HepG2 (cell line): ENCODE measurements around the gene PSMD2. TPM values are rescaled to one million over a fixed set of nuclear protein-coding genes. Genes with fewer than 3 reads are reported as not detected.

ENCODE experiments used
- DMAP1 ChIP-seq: IDR thresholded peaks from 2 replicates; pipeline ENCODE4 v1.6.1; 2016
- HES4 ChIP-seq: sonication (generic); formaldehyde crosslinking; IDR thresholded peaks from 2 replicates; pipeline ENCODE4 v1.9.0; 2021; ENCODE audit warnings: mild to moderate bottlenecking, missing genetic modification reagents, borderline replicate concordance
- KDM5B ChIP-seq: sonication (generic); formaldehyde crosslinking; IDR thresholded peaks from 2 replicates; pipeline ENCODE4 v1.4.0; 2020; ENCODE audit warnings: missing genetic modification reagents, mild to moderate bottlenecking, borderline replicate concordance
- MEF2D ChIP-seq: sonication (generic); formaldehyde crosslinking; IDR thresholded peaks from 2 replicates; pipeline ENCODE4 v1.5.1; 2020; ENCODE audit warnings: mild to moderate bottlenecking, missing genetic modification reagents
- MLLT10 ChIP-seq: sonication (generic); formaldehyde crosslinking; IDR thresholded peaks from 2 replicates; pipeline ENCODE4 v1.4.0; 2020; ENCODE audit warnings: missing genetic modification reagents
- SRF ChIP-seq: IDR thresholded peaks from 2 replicates; pipeline ENCODE4 v1.6.1; 2011; ENCODE audit warnings: mild to moderate bottlenecking, low read depth, low read length, moderate library complexity
- TARDBP ChIP-seq: sonication (generic); formaldehyde crosslinking; IDR thresholded peaks from 2 replicates; pipeline ENCODE4 v1.8.0; 2022; ENCODE audit warnings: mild to moderate bottlenecking, missing genetic modification reagents
- TBP ChIP-seq: sonication (generic); formaldehyde crosslinking; IDR thresholded peaks from 2 replicates; pipeline ENCODE4 v1.5.0; 2020; ENCODE audit warnings: missing genetic modification reagents
- TCF7 ChIP-seq: sonication (generic); IDR thresholded peaks from 2 replicates; pipeline ENCODE4 v1.6.1; 2016; ENCODE audit warnings: antibody characterized with exemption, low read depth
- TEAD3 ChIP-seq: optimal IDR thresholded peaks from 2 replicates; pipeline ENCODE3; 2016; ENCODE audit warnings: borderline replicate concordance
- TMF1 ChIP-seq: sonication (generic); formaldehyde crosslinking; IDR thresholded peaks from 2 replicates; pipeline ENCODE4 v1.8.1; 2022; ENCODE audit warnings: low read depth, missing genetic modification reagents
- ZFP36L1 ChIP-seq: sonication (generic); formaldehyde crosslinking; IDR thresholded peaks from 2 replicates; pipeline ENCODE4 v1.8.0; 2022; ENCODE audit warnings: mild to moderate bottlenecking, missing genetic modification reagents, moderate library complexity
- ZFX ChIP-seq: sonication (generic); formaldehyde crosslinking; IDR thresholded peaks from 2 replicates; pipeline ENCODE4 v1.4.0; 2020; ENCODE audit warnings: mild to moderate bottlenecking, low read depth, missing genetic modification reagents, moderate library complexity
- ZFY ChIP-seq: sonication (generic); formaldehyde crosslinking; IDR thresholded peaks from 2 replicates; pipeline ENCODE4 v1.4.0; 2020; ENCODE audit warnings: missing genetic modification reagents
- ZNF296 ChIP-seq: sonication (generic); formaldehyde crosslinking; conservative IDR thresholded peaks from 2 replicates; pipeline ENCODE4 v1.5.0; 2020; ENCODE audit warnings: mild to moderate bottlenecking, missing genetic modification reagents
- ZNF557 ChIP-seq: sonication (generic); formaldehyde crosslinking; IDR thresholded peaks from 2 replicates; pipeline ENCODE4 v1.4.0; 2020; ENCODE audit warnings: missing genetic modification reagents
- ZNF777 ChIP-seq: sonication (generic); formaldehyde crosslinking; IDR thresholded peaks from 2 replicates; pipeline ENCODE4 v1.4.0; 2020; ENCODE audit warnings: missing genetic modification reagents
- ZNF782 ChIP-seq: sonication (generic); formaldehyde crosslinking; IDR thresholded peaks from 2 replicates; pipeline ENCODE4 v1.4.0; 2020; ENCODE audit warnings: missing genetic modification reagents, mild to moderate bottlenecking, borderline replicate concordance
- ZNF788 ChIP-seq: sonication (generic); formaldehyde crosslinking; IDR thresholded peaks from 2 replicates; pipeline ENCODE4 v1.5.0; 2020; ENCODE audit warnings: mild to moderate bottlenecking, missing genetic modification reagents, borderline replicate concordance
- ZNF883 ChIP-seq: sonication (generic); formaldehyde crosslinking; IDR thresholded peaks from 2 replicates; pipeline ENCODE4 v1.5.1; 2020; ENCODE audit warnings: mild to moderate bottlenecking, missing genetic modification reagents; ENCODE audit errors: not compliant biosample characterization
- ZSCAN9 ChIP-seq: IDR thresholded peaks from 2 replicates; pipeline ENCODE4 v1.6.1; 2016; ENCODE audit warnings: borderline replicate concordance
- polyA plus RNA-seq, 8 experiments: library from polyadenylated mRNA; depleted of rRNA in 3 of 8; stranded (reverse) in 7 of 8; unstranded in 1 of 8; fragments of >200 nt; fragmentation: Illumina TruSeq in 4 of 8; extraction: Trizol in 4 of 8; gene quantifications; 2 replicates each; pipeline versions ENCODE4 v1.2.1 to v1.2.3, GENCODE V29; 2011 to 2016; ENCODE audit warnings: low read depth in 4 of 8, missing spikeins in 1 of 8, mixed read lengths in 1 of 8; ENCODE audit not compliant: insufficient read depth in 1 of 8
- total RNA-seq, 5 experiments: library from RNA; depleted of rRNA; stranded (reverse); fragments of >200 nt; fragmentation: Illumina TruSeq; extraction: Trizol; gene quantifications; 2 replicates each; pipeline ENCODE4 v1.2.3, GENCODE V29; 2016; ENCODE audit warnings: low read depth in 1 of 5
- TF ChIP-seq, protein P1 (sequence below): sonication (generic); formaldehyde crosslinking; IDR thresholded peaks from 2 replicates; pipeline ENCODE4 v1.4.0; 2020; ENCODE audit warnings: missing genetic modification reagents, borderline replicate concordance
- TF ChIP-seq, protein P2 (sequence below): sonication (generic); formaldehyde crosslinking; IDR thresholded peaks from 2 replicates; pipeline ENCODE4 v1.8.1; 2022; ENCODE audit warnings: mild to moderate bottlenecking, missing genetic modification reagents
- TF ChIP-seq, protein P3 (sequence below): sonication (generic); formaldehyde crosslinking; IDR thresholded peaks from 2 replicates; pipeline ENCODE4 v1.5.1; 2020; ENCODE audit warnings: missing genetic modification reagents, mild to moderate bottlenecking, borderline replicate concordance

PSMD2 gene
- total and polyA plus RNA-seq, 2 of the 13 experiments (the other 11 are each of a cell fraction or from before 2014, with no cell fraction given), result 125 to 200 TPM

DNA sequence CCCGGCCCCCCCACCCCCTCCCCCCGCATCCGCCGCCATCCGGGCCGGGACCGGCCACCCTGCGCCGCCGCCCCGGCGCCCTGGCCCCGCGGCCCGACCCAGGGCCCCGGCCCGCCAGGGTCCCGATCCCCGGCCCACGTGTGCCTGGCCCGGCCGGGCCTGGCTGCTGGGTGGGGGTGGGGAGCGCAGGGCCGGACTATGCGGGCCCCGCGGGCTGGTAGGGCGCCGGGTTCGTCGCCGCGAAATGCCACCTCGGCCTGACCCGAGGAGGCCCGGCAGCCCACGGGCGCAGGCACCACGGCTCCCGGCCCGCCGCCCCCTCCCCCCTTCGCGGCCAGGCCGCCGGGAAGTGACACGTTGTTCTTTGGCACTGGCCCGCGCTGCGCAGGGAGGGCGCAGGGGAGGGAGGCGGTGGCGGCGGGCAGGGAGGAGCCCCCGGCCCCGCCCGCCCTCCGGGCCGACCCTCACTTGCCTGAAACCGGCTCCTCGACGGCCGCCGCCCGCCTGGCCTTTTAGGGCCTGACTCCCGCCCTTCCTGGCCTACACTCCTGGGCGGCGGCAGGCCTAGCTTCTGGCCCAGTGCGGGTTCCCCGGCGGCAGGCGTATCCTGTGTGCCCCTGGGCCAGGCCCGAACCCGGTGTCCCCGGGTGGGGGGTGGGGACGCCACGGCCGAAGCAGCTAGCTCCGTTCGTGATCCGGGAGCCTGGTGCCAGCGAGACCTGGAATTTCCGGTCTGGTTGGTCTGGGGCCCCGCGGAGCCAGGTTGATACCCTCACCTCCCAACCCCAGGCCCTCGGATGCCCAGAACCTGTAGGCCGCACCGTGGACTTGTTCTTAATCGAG, 15.9 kb downstream of the PSMD2 start (continued):
- TF ChIP-seq, protein P1, sequence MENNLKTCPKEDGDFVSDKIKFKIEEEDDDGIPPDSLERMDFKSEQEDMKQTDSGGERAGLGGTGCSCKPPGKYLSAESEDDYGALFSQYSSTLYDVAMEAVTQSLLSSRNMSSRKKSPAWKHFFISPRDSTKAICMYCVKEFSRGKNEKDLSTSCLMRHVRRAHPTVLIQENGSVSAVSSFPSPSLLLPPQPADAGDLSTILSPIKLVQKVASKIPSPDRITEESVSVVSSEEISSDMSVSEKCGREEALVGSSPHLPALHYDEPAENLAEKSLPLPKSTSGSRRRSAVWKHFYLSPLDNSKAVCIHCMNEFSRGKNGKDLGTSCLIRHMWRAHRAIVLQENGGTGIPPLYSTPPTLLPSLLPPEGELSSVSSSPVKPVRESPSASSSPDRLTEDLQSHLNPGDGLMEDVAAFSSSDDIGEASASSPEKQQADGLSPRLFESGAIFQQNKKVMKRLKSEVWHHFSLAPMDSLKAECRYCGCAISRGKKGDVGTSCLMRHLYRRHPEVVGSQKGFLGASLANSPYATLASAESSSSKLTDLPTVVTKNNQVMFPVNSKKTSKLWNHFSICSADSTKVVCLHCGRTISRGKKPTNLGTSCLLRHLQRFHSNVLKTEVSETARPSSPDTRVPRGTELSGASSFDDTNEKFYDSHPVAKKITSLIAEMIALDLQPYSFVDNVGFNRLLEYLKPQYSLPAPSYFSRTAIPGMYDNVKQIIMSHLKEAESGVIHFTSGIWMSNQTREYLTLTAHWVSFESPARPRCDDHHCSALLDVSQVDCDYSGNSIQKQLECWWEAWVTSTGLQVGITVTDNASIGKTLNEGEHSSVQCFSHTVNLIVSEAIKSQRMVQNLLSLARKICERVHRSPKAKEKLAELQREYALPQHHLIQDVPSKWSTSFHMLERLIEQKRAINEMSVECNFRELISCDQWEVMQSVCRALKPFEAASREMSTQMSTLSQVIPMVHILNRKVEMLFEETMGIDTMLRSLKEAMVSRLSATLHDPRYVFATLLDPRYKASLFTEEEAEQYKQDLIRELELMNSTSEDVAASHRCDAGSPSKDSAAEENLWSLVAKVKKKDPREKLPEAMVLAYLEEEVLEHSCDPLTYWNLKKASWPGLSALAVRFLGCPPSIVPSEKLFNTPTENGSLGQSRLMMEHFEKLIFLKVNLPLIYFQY (CRISPR knock-in tag), result peak; percentile 24; the same call in 1 of the 2 replicates
- TF ChIP-seq, protein P2, sequence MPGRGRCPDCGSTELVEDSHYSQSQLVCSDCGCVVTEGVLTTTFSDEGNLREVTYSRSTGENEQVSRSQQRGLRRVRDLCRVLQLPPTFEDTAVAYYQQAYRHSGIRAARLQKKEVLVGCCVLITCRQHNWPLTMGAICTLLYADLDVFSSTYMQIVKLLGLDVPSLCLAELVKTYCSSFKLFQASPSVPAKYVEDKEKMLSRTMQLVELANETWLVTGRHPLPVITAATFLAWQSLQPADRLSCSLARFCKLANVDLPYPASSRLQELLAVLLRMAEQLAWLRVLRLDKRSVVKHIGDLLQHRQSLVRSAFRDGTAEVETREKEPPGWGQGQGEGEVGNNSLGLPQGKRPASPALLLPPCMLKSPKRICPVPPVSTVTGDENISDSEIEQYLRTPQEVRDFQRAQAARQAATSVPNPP (CRISPR knock-in tag), result 0 out of 2 replicates have a peak, but pooled peaks have one; percentile 28
- TF ChIP-seq KDM5B (CRISPR knock-in tag), result peak; percentile 52; the same call in 1 of the 2 replicates
- peak; percentile 40; the same call in 1 of the 2 replicates for TF ChIP-seq TARDBP (CRISPR knock-in tag)
- TF ChIP-seq ZNF883, result peak; percentile 46
- TF ChIP-seq, protein P3, sequence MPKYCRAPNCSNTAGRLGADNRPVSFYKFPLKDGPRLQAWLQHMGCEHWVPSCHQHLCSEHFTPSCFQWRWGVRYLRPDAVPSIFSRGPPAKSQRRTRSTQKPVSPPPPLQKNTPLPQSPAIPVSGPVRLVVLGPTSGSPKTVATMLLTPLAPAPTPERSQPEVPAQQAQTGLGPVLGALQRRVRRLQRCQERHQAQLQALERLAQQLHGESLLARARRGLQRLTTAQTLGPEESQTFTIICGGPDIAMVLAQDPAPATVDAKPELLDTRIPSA (CRISPR knock-in tag), result no peak
- no peak for TF ChIP-seq ZFP36L1
- TF ChIP-seq TEAD3 (CRISPR knock-in tag), result peak; percentile 16
- no peak for TF ChIP-seq TCF7
- no peak for TF ChIP-seq MLLT10
- TF ChIP-seq ZNF557 (CRISPR knock-in tag), result no peak
- peak; percentile 66 for TF ChIP-seq ZNF777
- no peak for TF ChIP-seq TBP (CRISPR knock-in tag)
- TF ChIP-seq SRF, result no peak
- peak; percentile 77 for TF ChIP-seq ZFY (CRISPR knock-in tag)
- 0 out of 2 replicates have a peak, but pooled peaks have one; percentile 30 for TF ChIP-seq MEF2D (CRISPR knock-in tag)
- peak; percentile 31; the same call in 1 of the 2 replicates for TF ChIP-seq ZSCAN9 (CRISPR knock-in tag)
- 0 out of 2 replicates have a peak, but pooled peaks have one; percentile 60 for TF ChIP-seq ZNF782 (CRISPR knock-in tag)
- peak; percentile 30; the same call in 1 of the 2 replicates for TF ChIP-seq ZNF788
- peak; percentile 77; the same call in 1 of the 2 replicates for TF ChIP-seq TMF1
- no peak for TF ChIP-seq ZNF296
- peak; percentile 47; the same call in 1 of the 2 replicates for TF ChIP-seq HES4 (CRISPR knock-in tag)
- peak; percentile 21; the same call in 1 of the 2 replicates for TF ChIP-seq DMAP1
- TF ChIP-seq ZFX (CRISPR knock-in tag), result peak; percentile 83
